Measurements from ENCODE around the gene AIG1. TPM values are rescaled to one million over a fixed set of nuclear protein-coding genes. Genes with fewer than 3 reads are reported as not detected.

Gene AIG1
- total and polyA plus RNA-seq, 2 donors = 9.1 to 16.5 TPM

DNA sequence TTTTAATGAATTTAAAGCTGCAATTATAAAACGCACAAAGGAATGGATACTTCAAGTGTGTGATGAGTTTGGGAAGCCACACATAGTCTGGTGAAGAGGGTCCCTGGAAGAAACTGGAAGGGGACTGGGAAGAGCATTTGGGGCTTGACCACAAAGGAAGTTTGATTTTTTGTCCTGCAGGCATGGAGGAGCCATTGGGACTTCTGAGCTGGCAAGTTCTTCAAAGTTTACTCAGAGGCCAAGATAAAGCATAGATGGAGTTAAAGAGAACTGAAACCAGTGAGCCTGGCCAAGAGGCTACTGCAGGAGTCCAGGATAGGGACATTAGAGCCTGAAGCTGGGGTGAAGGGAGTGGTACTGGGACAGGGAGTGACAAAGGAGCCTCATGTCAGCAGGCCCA lies 95.0 kb downstream of the AIG1 start:
- 99% methylated on average over 1 of the region's 1 CpG for WGBS
- H3K4me1 ChIP-seq (ENCODE audit: control insufficient read depth in 2 of 2, insufficient read depth in 2 of 2, low read length in 2 of 2) = no peaks in the 10 kb centered on the region
- H3K9me3 ChIP-seq (ENCODE audit: control insufficient read depth in 2 of 2, insufficient read depth in 1 of 2, low read length in 1 of 2) = no peaks in the 10 kb centered on the region
- H3K4me3 ChIP-seq (ENCODE audit: low read length in 2 of 2) = no peak overlapping the region
- no peaks in the 10 kb centered on the region for H3K27me3 ChIP-seq (ENCODE audit: control insufficient read depth in 2 of 2, insufficient read depth in 1 of 2, low read length in 1 of 2)
- H3K27ac ChIP-seq (ENCODE audit: low read depth in 1 of 2, low read length in 1 of 2) = no peak overlapping the region
- DNase-seq (ENCODE audit: low read depth in 6 of 9, low spot score in 9 of 9) = no peak
- no peaks in the 10 kb centered on the region for H3K36me3 ChIP-seq (ENCODE audit: control insufficient read depth in 2 of 2, insufficient read depth in 2 of 2, low read length in 1 of 2)

- Histone ChIP-seq H3K27ac (ENCODE audit: low read depth in 1 of 2, low read length in 1 of 2) (no peak overlapping the region), H3K4me3 (ENCODE audit: low read length in 2 of 2) (no peak overlapping the region), H3K9me3 (ENCODE audit: control insufficient read depth in 2 of 2, insufficient read depth in 1 of 2, low read length in 1 of 2) (no peaks in the 10 kb centered on the region), H3K36me3 (ENCODE audit: control insufficient read depth in 2 of 2, insufficient read depth in 2 of 2, low read length in 1 of 2) (no peaks in the 10 kb centered on the region), H3K27me3 (ENCODE audit: control insufficient read depth in 2 of 2, insufficient read depth in 1 of 2, low read length in 1 of 2) (no peaks in the 10 kb centered on the region), H3K4me1 (ENCODE audit: control insufficient read depth in 2 of 2, insufficient read depth in 2 of 2, low read length in 2 of 2) (no peaks in the 10 kb centered on the region)
- 75% methylated on average over 2 of the region's 2 CpGs for WGBS
- DNase-seq (ENCODE audit: low read depth in 6 of 9, low spot score in 9 of 9) = no peak
Observed at GRCh38 chr6:143157131-143157530, 96.4 kb downstream of the AIG1 start.

DNA sequence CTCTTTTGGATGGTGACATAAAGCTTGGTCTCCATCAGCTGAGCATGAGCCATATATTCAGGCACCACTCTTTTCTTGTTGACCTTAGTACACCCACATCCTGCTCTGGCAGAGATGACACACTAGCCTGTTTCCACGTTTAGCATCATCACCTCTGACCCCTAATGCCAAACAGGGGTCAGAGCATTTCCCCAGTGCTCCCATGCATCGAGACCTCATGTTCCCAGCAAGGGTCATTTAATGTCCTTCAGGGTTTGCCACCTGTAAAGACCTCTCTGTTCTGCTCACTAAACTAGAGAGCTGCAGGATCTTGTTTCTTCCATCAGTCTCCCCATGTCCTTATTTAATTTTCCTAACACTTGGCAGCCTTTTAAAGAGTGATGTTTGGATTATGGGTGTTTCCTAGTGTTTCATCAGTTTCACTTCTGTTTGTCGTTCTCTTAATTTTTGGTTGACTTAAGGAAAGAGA lies 97.5 kb downstream of the AIG1 start:
- no peaks in the 10 kb centered on the region for H3K27me3 ChIP-seq (ENCODE audit: control insufficient read depth in 2 of 2, insufficient read depth in 1 of 2, low read length in 1 of 2)
- H3K4me3 ChIP-seq (ENCODE audit: low read length in 2 of 2) = no peak overlapping the region
- WGBS = 87% methylated on average over 3 of the region's 3 CpGs
- no peaks in the 10 kb centered on the region for H3K4me1 ChIP-seq (ENCODE audit: control insufficient read depth in 2 of 2, insufficient read depth in 2 of 2, low read length in 2 of 2)
- DNase-seq (ENCODE audit: low read depth in 6 of 9, low spot score in 9 of 9) = no peak
- no peak overlapping the region for H3K27ac ChIP-seq (ENCODE audit: low read depth in 1 of 2, low read length in 1 of 2)
- H3K9me3 ChIP-seq (ENCODE audit: control insufficient read depth in 2 of 2, insufficient read depth in 1 of 2, low read length in 1 of 2) = no peaks in the 10 kb centered on the region
- no peaks in the 10 kb centered on the region for H3K36me3 ChIP-seq (ENCODE audit: control insufficient read depth in 2 of 2, insufficient read depth in 2 of 2, low read length in 1 of 2)

DNA sequence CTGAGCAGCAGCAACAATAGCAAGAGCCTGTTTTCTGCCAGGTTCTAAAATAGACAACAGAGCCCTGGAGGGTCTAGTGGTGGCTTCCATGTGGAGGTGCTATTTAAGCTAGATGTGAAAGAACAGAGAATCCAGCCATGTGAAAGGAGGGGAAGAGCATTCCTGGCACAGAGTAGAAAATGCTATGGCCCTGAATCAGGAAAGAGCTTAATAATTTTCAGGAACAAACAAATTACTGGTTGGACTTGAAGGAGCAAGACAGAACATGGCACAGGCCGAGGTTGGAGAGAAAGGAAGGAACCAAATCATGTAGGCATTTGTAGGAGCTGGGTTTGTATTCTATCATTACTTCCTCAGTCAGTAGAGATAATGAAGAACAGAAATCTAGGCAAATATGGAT lies 98.3 kb downstream of the AIG1 start:
- H3K4me3 ChIP-seq (ENCODE audit: low read length in 2 of 2) = no peak overlapping the region
- DNase-seq (ENCODE audit: low read depth in 6 of 9, low spot score in 9 of 9) = no peak

DNA sequence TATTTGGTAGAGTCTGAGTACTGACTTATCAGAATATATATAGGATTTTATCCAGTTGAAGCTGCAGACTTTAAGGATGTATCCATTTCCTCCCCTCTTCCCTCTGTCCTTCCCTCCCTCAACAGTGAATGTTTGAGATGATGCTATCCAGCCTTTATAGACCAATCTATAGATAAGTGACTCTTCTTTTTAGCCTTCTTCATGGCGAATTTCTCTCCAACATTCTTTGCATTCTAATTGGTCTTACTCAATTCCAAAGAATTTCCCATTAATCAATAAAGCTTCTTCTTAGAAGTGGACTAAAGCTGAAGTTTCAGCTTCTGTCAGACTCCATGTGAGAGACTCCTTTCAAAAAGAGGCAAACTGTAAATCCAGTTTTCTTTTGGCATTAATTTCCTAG lies 99.3 kb downstream of the AIG1 start:
- Histone ChIP-seq H3K4me1 (ENCODE audit: control insufficient read depth in 2 of 2, insufficient read depth in 2 of 2, low read length in 2 of 2) (no peaks in the 10 kb centered on the region), H3K27me3 (ENCODE audit: control insufficient read depth in 2 of 2, insufficient read depth in 1 of 2, low read length in 1 of 2) (no peaks in the 10 kb centered on the region), H3K9me3 (ENCODE audit: control insufficient read depth in 2 of 2, insufficient read depth in 1 of 2, low read length in 1 of 2) (no peaks in the 10 kb centered on the region), H3K36me3 (ENCODE audit: control insufficient read depth in 2 of 2, insufficient read depth in 2 of 2, low read length in 1 of 2) (no peaks in the 10 kb centered on the region), H3K27ac (ENCODE audit: low read depth in 1 of 2, low read length in 1 of 2) (no peak overlapping the region), H3K4me3 (ENCODE audit: low read length in 2 of 2) (no peak overlapping the region)
- DNase-seq (ENCODE audit: low read depth in 6 of 9, low spot score in 9 of 9) = no peak
- WGBS = 96% methylated on average over 1 of the region's 1 CpG

More for the DNA sequence above, 98.3 kb downstream of the AIG1 start:
- Histone ChIP-seq H3K27me3 (ENCODE audit: control insufficient read depth in 2 of 2, insufficient read depth in 1 of 2, low read length in 1 of 2) (no peaks in the 10 kb centered on the region), H3K4me1 (ENCODE audit: control insufficient read depth in 2 of 2, insufficient read depth in 2 of 2, low read length in 2 of 2) (no peaks in the 10 kb centered on the region), H3K27ac (ENCODE audit: low read depth in 1 of 2, low read length in 1 of 2) (no peak overlapping the region), H3K36me3 (ENCODE audit: control insufficient read depth in 2 of 2, insufficient read depth in 2 of 2, low read length in 1 of 2) (no peaks in the 10 kb centered on the region), H3K9me3 (ENCODE audit: control insufficient read depth in 2 of 2, insufficient read depth in 1 of 2, low read length in 1 of 2) (no peaks in the 10 kb centered on the region)
- WGBS = 98% methylated on average over 1 of the region's 1 CpG

GRCh38 chr6:143160439-143161220 lies 99.9 kb downstream of the AIG1 start:
- 98% methylated on average over 1 of the region's 1 CpG for WGBS
- no peaks in the 10 kb centered on the region for H3K36me3 ChIP-seq (ENCODE audit: control insufficient read depth in 2 of 2, insufficient read depth in 2 of 2, low read length in 1 of 2)
- H3K4me1 ChIP-seq (ENCODE audit: control insufficient read depth in 2 of 2, insufficient read depth in 2 of 2, low read length in 2 of 2) = no peaks in the 10 kb centered on the region
- no peaks in the 10 kb centered on the region for H3K27me3 ChIP-seq (ENCODE audit: control insufficient read depth in 2 of 2, insufficient read depth in 1 of 2, low read length in 1 of 2)
- H3K4me3 ChIP-seq (ENCODE audit: low read length in 2 of 2) = no peak overlapping the region
- no peaks in the 10 kb centered on the region for H3K9me3 ChIP-seq (ENCODE audit: control insufficient read depth in 2 of 2, insufficient read depth in 1 of 2, low read length in 1 of 2)
- no peak for DNase-seq (ENCODE audit: low read depth in 6 of 9, low spot score in 9 of 9)
- H3K27ac ChIP-seq (ENCODE audit: low read depth in 1 of 2, low read length in 1 of 2) = no peak overlapping the region

DNA sequence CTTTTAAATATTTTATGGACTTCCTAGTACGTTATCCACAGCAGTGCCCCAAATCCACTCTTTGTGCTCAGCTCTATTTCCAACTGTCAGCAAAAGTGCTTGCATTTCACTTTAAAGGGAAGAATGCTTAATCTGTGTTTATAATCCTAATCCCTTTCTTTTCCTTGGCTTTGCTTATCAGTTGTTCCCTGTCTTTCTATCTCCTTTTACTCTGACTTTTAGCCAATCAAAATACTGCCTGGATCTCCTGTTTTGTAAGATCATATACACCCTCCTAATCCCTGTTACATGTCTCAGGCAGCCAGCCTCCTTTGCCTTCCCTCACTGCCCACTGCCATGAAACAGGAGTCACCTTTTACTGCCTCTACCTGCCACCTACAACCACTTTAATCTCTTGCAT lies 102.9 kb downstream of the AIG1 start:
- WGBS = 98% methylated on average over 1 of the region's 1 CpG
- H3K36me3 ChIP-seq (ENCODE audit: control insufficient read depth in 2 of 2, insufficient read depth in 2 of 2, low read length in 1 of 2) = no peaks in the 10 kb centered on the region

GRCh38 chr6:143164565-143165105 lies 103.9 kb downstream of the AIG1 start:
- Histone ChIP-seq H3K27ac (ENCODE audit: low read depth in 1 of 2, low read length in 1 of 2) (no peak overlapping the region), H3K27me3 (ENCODE audit: control insufficient read depth in 2 of 2, insufficient read depth in 1 of 2, low read length in 1 of 2) (no peaks in the 10 kb centered on the region), H3K4me1 (ENCODE audit: control insufficient read depth in 2 of 2, insufficient read depth in 2 of 2, low read length in 2 of 2) (no peaks in the 10 kb centered on the region), H3K9me3 (ENCODE audit: control insufficient read depth in 2 of 2, insufficient read depth in 1 of 2, low read length in 1 of 2) (no peaks in the 10 kb centered on the region), H3K4me3 (ENCODE audit: low read length in 2 of 2) (no peak overlapping the region), H3K36me3 (ENCODE audit: control insufficient read depth in 2 of 2, insufficient read depth in 2 of 2, low read length in 1 of 2) (no peaks in the 10 kb centered on the region)
- no peak for DNase-seq (ENCODE audit: low read depth in 6 of 9, low spot score in 9 of 9)
- 45% methylated on average over 5 of the region's 5 CpGs for WGBS

More for the DNA sequence above, 102.9 kb downstream of the AIG1 start:
- Histone ChIP-seq H3K4me3 (ENCODE audit: low read length in 2 of 2) (no peak overlapping the region), H3K9me3 (ENCODE audit: control insufficient read depth in 2 of 2, insufficient read depth in 1 of 2, low read length in 1 of 2) (no peaks in the 10 kb centered on the region), H3K4me1 (ENCODE audit: control insufficient read depth in 2 of 2, insufficient read depth in 2 of 2, low read length in 2 of 2) (no peaks in the 10 kb centered on the region), H3K27me3 (ENCODE audit: control insufficient read depth in 2 of 2, insufficient read depth in 1 of 2, low read length in 1 of 2) (no peaks in the 10 kb centered on the region), H3K27ac (ENCODE audit: low read depth in 1 of 2, low read length in 1 of 2) (no peak overlapping the region)
- no peak for DNase-seq (ENCODE audit: low read depth in 6 of 9, low spot score in 9 of 9)

DNA sequence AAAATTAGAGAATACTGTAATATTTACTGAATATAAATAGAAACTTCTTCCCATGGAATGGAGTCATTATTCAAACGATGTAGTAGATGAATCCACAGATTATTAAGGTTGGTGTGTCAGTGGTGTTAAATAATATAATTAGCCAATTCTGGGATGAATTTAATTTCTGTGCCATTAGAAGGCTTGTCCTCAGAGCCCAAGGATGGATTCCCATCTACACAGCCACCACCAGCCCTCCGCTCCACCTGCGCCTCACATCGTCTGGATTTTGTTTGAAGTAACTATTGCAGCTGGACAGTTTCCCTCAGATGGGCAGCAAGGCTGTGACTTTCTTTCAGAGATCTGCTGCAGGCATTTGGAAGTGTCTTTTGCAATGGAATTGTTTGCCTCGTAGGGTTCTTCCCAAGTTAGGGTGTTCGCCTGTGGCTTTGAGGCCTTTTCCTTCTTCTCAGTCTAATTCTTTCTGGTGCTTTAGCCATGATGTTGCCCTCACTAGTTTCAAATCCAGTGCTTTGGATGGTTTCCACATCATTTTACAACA lies 104.7 kb downstream of the AIG1 start:
- 99% methylated on average over 6 of the region's 6 CpGs for WGBS
- Histone ChIP-seq H3K4me1 (ENCODE audit: control insufficient read depth in 2 of 2, insufficient read depth in 2 of 2, low read length in 2 of 2) (no peaks in the 10 kb centered on the region), H3K36me3 (ENCODE audit: control insufficient read depth in 2 of 2, insufficient read depth in 2 of 2, low read length in 1 of 2) (no peaks in the 10 kb centered on the region), H3K27me3 (ENCODE audit: control insufficient read depth in 2 of 2, insufficient read depth in 1 of 2, low read length in 1 of 2) (no peaks in the 10 kb centered on the region), H3K27ac (ENCODE audit: low read depth in 1 of 2, low read length in 1 of 2) (no peak overlapping the region), H3K9me3 (ENCODE audit: control insufficient read depth in 2 of 2, insufficient read depth in 1 of 2, low read length in 1 of 2) (no peaks in the 10 kb centered on the region), H3K4me3 (ENCODE audit: low read length in 2 of 2) (no peak overlapping the region)
- no peak for DNase-seq (ENCODE audit: low read depth in 6 of 9, low spot score in 9 of 9)
